ENCODE data around the gene DRD5.

GRCh38 chr4:9765091-9765490 lies 16.3 kb upstream of the DRD5 start:
- TF ChIP-seq POLR2AphosphoS5 (IDR thresholded peaks at IDR 0.05) (no peak), POLR2A (IDR thresholded peaks at IDR 0.05) (no peak), CTCF (IDR thresholded peaks at IDR 0.05) (peak in 3 of 7 experiments; percentile 16 to 49 (median 26)), EP300 (IDR thresholded peaks at IDR 0.05) (no peak)

Data from stomach (tissue), 4 donors.